CD4-positive, alpha-beta T cell treated with Interleukin-4 for 4 hours (primary cell): ENCODE results near the gene PHF8.

ENCODE experiments used
- DNase-seq: peaks from one replicate; pipeline ENCODE4 v3.0.0-alpha.2; 2020

PHF8 gene

GRCh38 chrX:54012830-54013500, 31.3 kb downstream of the PHF8 start:
- DNase-seq: no peak

DNA sequence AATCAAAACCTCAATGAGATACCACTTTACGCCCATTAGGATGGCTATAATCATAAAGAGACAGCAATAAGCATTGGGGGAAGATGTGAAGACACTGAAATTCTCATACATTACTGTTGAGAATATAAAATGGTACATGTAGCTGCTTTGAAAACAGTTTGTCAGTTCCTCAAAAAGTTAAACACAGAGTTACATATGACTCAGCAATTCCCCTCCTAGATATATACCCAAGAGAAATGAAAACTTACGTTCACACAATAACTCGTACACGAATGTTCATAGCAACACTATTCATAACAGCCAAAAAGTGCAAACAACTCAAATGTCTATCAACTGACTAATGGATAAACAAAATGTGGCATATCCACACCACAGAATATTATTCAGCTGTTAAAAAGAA, 36.6 kb downstream of the PHF8 start:
- no peak for DNase-seq

- DNase-seq: no peak
Observed at GRCh38 chrX:53997724-53998123, 46.5 kb downstream of the PHF8 start.

GRCh38 chrX:53992589-53992988, 51.7 kb downstream of the PHF8 start:
- no peak for DNase-seq

DNA sequence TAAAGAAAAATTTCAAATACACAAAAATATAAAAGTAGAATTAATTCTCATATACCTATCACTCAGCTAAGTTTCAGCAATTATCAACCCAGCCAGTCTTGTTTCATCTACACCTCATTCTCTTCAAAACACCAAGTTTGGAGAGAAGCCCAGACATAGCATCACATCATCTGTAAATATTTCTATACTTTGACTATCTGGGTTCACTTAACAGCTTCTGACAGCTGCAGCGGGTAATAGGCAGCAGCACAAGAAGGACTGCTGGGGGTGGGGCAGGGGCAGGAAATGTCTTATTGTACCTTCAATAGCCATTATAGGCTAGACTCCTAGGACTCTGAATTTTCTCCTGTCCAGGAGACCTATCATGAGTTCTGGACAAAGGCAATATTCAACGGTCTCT, 54.1 kb downstream of the PHF8 start:
- DNase-seq: no peak

DNA sequence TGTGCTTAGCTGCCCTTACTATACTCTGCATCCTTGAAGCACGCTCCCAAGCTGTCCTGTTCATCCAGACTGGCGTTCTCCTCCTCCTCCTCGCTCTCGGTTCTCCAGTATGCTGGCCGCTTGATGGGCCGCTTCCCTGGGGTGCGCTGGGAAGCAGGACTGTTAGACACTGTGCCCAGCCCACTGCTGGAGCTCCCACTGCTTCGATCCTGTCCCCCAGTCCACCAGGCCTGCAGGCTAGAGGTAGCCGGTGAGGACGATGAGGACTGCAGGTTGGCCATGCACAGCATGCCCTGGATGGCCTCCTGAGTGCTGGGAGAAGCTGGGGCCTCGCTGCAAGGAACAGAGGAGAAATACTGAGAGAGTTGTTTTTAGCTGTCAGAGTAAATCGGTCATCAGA, 59.4 kb downstream of the PHF8 start:
- no peak for DNase-seq

GRCh38 chrX:53974529-53974928, 69.7 kb downstream of the PHF8 start:
- DNase-seq: no peak

DNA sequence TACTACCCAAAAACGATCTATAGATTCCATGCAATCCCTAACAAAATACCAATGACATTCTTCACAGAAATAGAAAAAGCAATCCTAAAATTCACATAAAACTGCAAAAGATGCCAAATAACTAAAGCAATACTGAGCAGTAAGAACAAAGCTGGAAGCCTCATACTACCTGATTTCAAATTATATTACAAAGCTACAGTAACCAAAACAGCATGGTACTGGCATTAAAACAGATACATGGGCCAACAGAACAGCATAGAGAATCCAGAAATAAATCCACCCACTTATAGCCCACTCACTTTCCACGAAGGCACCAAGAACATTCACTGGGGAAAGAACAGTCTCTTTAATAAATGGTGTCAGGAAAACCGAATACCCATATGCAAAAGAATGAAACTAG, 74.7 kb downstream of the PHF8 start:
- DNase-seq: no peak

GRCh38 chrX:53950130-53950733, 94.0 kb downstream of the PHF8 start:
- no peak for DNase-seq

DNA sequence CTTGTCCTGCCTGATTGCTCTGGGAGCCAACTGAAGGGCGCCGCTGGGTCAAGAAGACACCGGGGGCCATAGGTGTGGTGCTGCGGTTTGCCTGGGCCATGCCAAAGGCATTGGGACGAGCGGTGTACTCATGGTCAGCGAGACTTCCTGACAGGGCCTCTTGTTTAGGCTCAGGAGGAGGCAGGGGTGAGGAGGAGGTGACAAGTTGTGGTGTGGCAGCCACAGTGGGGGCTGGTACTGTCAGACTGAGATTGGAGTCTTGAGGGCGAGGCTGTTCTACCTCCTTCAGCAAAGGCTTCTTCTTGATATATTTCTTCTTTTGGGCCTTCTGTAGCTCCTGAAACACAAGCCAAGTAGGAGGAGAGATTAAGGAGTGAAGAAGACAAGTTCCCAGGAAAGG, 104.1 kb downstream of the PHF8 start:
- DNase-seq: no peak

- DNase-seq: no peak
Observed at GRCh38 chrX:53939127-53939526, 105.1 kb downstream of the PHF8 start.

GRCh38 chrX:53930515-53931380, 113.5 kb downstream of the PHF8 start:
- DNase-seq: no peak

- DNase-seq: no peak
Observed at GRCh38 chrX:53926030-53926429, 118.2 kb downstream of the PHF8 start.

GRCh38 chrX:53918702-53919101, 125.6 kb downstream of the PHF8 start:
- no peak for DNase-seq

DNA sequence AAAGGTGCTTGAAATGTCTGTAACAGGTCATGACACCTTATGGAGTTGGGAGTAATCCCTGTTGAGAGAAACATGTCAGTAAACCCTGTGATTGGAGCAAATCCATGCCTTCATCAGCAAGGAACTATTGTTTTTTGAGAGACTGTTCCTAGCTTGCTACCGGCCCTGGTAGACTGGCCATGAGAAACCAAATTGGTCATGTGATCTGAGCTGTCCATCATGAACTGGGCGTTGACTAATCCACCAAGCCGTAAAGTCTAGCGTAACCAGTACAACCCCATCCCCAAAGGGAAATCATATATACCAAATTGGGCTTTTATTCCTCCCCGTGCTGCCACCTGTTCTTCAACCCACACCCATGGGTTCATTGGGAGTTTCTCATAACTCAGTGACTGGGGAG, 143.7 kb downstream of the PHF8 start:
- no peak for DNase-seq

GRCh38 chrX:53895270-53895669, 149.0 kb downstream of the PHF8 start:
- DNase-seq: no peak
